Peyer's patch (tissue), 4 donors: ENCODE data around the gene PACS1.

Experiments
- POLR2A ChIP-seq, 2 donors: fragments of 450-650 bp; IDR thresholded peaks; one replicate each; pipeline ENCODE4 v1.5.1; 2017; ENCODE audit warnings: antibody characterized with exemption in 2 of 2, mild to moderate bottlenecking in 2 of 2, moderate library complexity in 2 of 2
- TF ChIP-seq, protein P1 (sequence below), 6 experiments: fragments of 450-650 bp in 4 of 6; fragments of 200-600 bp in 2 of 6; sonication (generic) in 1 of 6; IDR thresholded peaks; one replicate each; pipeline ENCODE4 v1.5.1; 2017 to 2019; ENCODE audit warnings: antibody characterized with exemption in 6 of 6, mild to moderate bottlenecking in 3 of 6, moderate library complexity in 1 of 6

DNA sequence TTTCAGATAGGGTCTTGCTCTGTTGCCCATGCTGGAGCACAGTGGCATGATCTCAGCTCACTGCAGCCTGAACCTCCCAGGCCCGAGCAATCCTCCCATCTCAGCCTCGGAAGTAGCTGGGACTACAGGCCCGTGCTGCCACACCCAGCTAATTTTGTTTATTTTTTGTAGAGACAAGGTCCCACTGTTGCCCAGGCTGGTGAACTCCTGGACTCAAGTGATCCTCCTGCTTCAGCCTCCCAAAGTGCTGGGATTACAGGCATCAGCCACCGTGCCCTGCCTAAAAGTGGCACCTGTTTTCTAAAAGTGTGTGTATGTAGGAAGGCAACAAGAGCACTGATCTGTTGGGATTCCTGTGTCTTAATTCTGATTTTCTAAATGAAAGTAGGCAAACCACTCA, 20.2 kb downstream of the PACS1 start:
- TF ChIP-seq, protein P1, sequence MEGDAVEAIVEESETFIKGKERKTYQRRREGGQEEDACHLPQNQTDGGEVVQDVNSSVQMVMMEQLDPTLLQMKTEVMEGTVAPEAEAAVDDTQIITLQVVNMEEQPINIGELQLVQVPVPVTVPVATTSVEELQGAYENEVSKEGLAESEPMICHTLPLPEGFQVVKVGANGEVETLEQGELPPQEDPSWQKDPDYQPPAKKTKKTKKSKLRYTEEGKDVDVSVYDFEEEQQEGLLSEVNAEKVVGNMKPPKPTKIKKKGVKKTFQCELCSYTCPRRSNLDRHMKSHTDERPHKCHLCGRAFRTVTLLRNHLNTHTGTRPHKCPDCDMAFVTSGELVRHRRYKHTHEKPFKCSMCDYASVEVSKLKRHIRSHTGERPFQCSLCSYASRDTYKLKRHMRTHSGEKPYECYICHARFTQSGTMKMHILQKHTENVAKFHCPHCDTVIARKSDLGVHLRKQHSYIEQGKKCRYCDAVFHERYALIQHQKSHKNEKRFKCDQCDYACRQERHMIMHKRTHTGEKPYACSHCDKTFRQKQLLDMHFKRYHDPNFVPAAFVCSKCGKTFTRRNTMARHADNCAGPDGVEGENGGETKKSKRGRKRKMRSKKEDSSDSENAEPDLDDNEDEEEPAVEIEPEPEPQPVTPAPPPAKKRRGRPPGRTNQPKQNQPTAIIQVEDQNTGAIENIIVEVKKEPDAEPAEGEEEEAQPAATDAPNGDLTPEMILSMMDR (IDR thresholded peaks at IDR 0.05): no peak
- TF ChIP-seq POLR2A (IDR thresholded peaks at IDR 0.05): no peak
